WTC11 (cell line): ENCODE results near the gene NOL9.

ENCODE experiments used
- NR1H2 ChIP-seq: sonication (generic); formaldehyde crosslinking; IDR thresholded peaks from 2 replicates; pipeline ENCODE4 v1.9.0; 2021; ENCODE audit warnings: mild to moderate bottlenecking, moderate library complexity, missing genetic modification reagents
- TP53 ChIP-seq: sonication (generic); formaldehyde crosslinking; IDR thresholded peaks from 2 replicates; pipeline ENCODE4 v1.8.1; 2023; ENCODE audit warnings: mild to moderate bottlenecking, missing genetic modification reagents
- ZBTB21 ChIP-seq: sonication (generic); formaldehyde crosslinking; IDR thresholded peaks from 2 replicates; pipeline ENCODE4 v1.8.1; 2023; ENCODE audit warnings: mild to moderate bottlenecking, missing genetic modification reagents, borderline replicate concordance
- TF ChIP-seq, protein P1 (sequence below): fragments of 200-600 bp; IDR thresholded peaks from 2 replicates; pipeline ENCODE4 v1.8.0; 2022; ENCODE audit warnings: antibody characterized with exemption

DNA sequence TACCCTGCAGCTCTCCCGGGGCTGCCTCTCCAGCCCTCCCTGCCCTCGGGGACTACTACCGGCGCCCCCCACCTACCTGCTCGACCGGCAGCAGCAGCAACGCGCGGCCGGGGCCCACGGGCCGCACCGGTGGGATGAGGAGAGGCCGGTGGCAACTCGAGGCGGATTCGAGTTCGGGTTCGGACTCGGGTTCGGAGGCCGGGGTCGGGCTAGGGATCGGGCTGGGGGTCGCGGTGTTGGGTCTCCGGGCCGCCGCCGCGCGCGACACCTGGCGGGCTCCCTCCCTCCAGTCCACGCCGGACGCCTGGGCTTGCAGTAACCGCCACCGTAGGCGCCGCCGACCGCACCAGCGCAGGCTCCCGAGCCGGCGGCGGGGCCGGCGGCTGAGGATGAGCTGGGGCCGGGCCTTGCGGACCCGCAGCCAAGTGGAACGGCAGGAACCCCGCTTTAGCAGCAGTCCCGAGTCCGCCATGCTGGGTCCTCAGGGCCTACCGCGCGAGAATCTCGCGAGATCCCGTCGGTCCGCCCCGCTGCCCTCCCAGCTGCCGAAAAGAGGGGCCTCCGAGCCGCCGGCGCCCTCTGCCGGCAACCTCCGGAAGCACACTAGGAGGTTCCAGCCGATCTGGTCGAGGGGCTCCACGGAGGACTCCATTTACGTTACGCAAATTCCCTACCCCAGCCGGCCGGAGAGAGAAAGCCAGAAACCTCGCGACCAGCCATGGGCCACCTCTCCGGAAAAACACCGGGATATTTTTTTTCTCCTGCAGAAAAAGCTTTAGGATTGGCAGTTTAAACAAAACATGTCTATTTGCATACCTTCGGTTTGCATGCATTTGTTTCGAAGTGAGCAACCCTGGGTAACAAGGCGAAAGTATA, at the start of gene NOL9:
- TF ChIP-seq, protein P1, sequence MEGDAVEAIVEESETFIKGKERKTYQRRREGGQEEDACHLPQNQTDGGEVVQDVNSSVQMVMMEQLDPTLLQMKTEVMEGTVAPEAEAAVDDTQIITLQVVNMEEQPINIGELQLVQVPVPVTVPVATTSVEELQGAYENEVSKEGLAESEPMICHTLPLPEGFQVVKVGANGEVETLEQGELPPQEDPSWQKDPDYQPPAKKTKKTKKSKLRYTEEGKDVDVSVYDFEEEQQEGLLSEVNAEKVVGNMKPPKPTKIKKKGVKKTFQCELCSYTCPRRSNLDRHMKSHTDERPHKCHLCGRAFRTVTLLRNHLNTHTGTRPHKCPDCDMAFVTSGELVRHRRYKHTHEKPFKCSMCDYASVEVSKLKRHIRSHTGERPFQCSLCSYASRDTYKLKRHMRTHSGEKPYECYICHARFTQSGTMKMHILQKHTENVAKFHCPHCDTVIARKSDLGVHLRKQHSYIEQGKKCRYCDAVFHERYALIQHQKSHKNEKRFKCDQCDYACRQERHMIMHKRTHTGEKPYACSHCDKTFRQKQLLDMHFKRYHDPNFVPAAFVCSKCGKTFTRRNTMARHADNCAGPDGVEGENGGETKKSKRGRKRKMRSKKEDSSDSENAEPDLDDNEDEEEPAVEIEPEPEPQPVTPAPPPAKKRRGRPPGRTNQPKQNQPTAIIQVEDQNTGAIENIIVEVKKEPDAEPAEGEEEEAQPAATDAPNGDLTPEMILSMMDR: peak; percentile 87
- TF ChIP-seq NR1H2 (CRISPR knock-in tag) (no peak), TP53 (no peak), ZBTB21 (CRISPR knock-in tag) (no peak)
